ENCODE data around the gene CCR3.

GRCh38 chr3:46209053-46209452 lies 33.2 kb upstream of the CCR3 start:
- TF ChIP-seq, protein P1, sequence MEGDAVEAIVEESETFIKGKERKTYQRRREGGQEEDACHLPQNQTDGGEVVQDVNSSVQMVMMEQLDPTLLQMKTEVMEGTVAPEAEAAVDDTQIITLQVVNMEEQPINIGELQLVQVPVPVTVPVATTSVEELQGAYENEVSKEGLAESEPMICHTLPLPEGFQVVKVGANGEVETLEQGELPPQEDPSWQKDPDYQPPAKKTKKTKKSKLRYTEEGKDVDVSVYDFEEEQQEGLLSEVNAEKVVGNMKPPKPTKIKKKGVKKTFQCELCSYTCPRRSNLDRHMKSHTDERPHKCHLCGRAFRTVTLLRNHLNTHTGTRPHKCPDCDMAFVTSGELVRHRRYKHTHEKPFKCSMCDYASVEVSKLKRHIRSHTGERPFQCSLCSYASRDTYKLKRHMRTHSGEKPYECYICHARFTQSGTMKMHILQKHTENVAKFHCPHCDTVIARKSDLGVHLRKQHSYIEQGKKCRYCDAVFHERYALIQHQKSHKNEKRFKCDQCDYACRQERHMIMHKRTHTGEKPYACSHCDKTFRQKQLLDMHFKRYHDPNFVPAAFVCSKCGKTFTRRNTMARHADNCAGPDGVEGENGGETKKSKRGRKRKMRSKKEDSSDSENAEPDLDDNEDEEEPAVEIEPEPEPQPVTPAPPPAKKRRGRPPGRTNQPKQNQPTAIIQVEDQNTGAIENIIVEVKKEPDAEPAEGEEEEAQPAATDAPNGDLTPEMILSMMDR (IDR thresholded peaks at IDR 0.05): no peak
- TF ChIP-seq POLR2A (IDR thresholded peaks at IDR 0.05) (no peak), POLR2AphosphoS5 (IDR thresholded peaks at IDR 0.05) (no peak)

Data from sigmoid colon (tissue), 4 donors.